Endothelial cell of umbilical vein (primary cell): ENCODE data around the gene ST6GALNAC3. TPM values are rescaled to one million over a fixed set of nuclear protein-coding genes. Genes with fewer than 3 reads are reported as not detected.

Experiments
- BruUV-seq: library from RNA; stranded (reverse); fragments of 400-500 nt; replicated peaks from 2 replicates; lab custom pipeline; 2021; lab: Mats Ljungman, UMichigan
- CTCF ChIA-PET: fragments of 300-600, 350-600 bp; sonication (Branson Sonifier 250); formaldehyde crosslinking; loops from one replicate; lab custom pipeline; 2021; ENCODE audit warnings: antibody characterized with exemption, inconsistent platforms; lab: Charles Lee
- POLR2A ChIA-PET: fragments of 300-600, 350-600 bp; sonication (Branson Sonifier 250); formaldehyde crosslinking; loops from one replicate; lab custom pipeline; 2021; ENCODE audit warnings: antibody characterized with exemption, inconsistent platforms; lab: Charles Lee
- DNase-seq: peaks from one replicate; pipeline ENCODE4 v3.0.0-alpha.2; 2011; ENCODE audit warnings: low read depth, low spot score
- FAIRE-seq: peaks from 2 replicates; lab custom pipeline; 2011; peaks lifted over from hg19 to GRCh38; lab: Jason Lieb, UNC
- H2AFZ ChIP-seq: 2 replicates; pipeline ENCODE4 v1.6.0; 2012; ENCODE audit warnings: low read depth, low read length, control low read depth, inconsistent platforms
- H3K27ac ChIP-seq: 2 replicates; pipeline ENCODE4 v1.5.1; 2011; ENCODE audit warnings: low read depth, mild to moderate bottlenecking, control low read depth, low read length, moderate library complexity; ENCODE audit not compliant: insufficient read depth
- H3K27me3 ChIP-seq, 2 experiments: 2 replicates each; pipeline versions ENCODE4 v1.6.0 to v1.6.1; 2011; ENCODE audit warnings: low read length in 2 of 2, mixed read lengths in 1 of 2; ENCODE audit not compliant: control insufficient read depth in 2 of 2, insufficient read depth in 2 of 2
- H3K36me3 ChIP-seq, 2 experiments: 2 replicates in 1 of 2; 3 replicates in 1 of 2; pipeline ENCODE4 v1.5.1; 2011; ENCODE audit warnings: low read length in 2 of 2, mild to moderate bottlenecking in 1 of 2, moderate library complexity in 1 of 2; ENCODE audit not compliant: control insufficient read depth in 2 of 2, insufficient read depth in 2 of 2; ENCODE audit errors: extremely low read depth in 1 of 2
- H3K4me1 ChIP-seq: 3 replicates; pipeline ENCODE4 v1.5.1; 2011; ENCODE audit warnings: mild to moderate bottlenecking, low read length; ENCODE audit not compliant: control insufficient read depth, insufficient read depth; ENCODE audit errors: extremely low read depth
- H3K4me2 ChIP-seq: 2 replicates; pipeline ENCODE4 v1.6.1; 2011; ENCODE audit warnings: low read length, control low read depth, mixed read lengths; ENCODE audit not compliant: insufficient read depth
- H3K4me3 ChIP-seq, 3 experiments: fragments of 200-600 bp in 1 of 3; sonication (generic), shearing (Covaris generic) in 1 of 3; replicated peaks in 1 of 3; 2 replicates each; pipeline ENCODE4 v1.5.1; 2011 to 2016; ENCODE audit warnings: control low read depth in 3 of 3, low read length in 3 of 3, mild to moderate bottlenecking in 2 of 3, inconsistent platforms in 1 of 3, low read depth in 1 of 3, moderate library complexity in 1 of 3; ENCODE audit not compliant: insufficient read depth in 1 of 3
- H3K79me2 ChIP-seq: 2 replicates; pipeline ENCODE4 v1.6.0; 2012; ENCODE audit warnings: low read length, inconsistent platforms; ENCODE audit not compliant: control insufficient read depth, insufficient read depth
- H3K9ac ChIP-seq: replicated peaks from 2 replicates; pipeline ENCODE3; 2011; ENCODE audit warnings: low read length, control low read depth; ENCODE audit not compliant: insufficient read depth; ENCODE audit errors: extremely low read depth
- H3K9me1 ChIP-seq: replicated peaks from 3 replicates; pipeline ENCODE4 v1.6.0; 2011; ENCODE audit warnings: mild to moderate bottlenecking, low read length; ENCODE audit not compliant: control insufficient read depth, insufficient read depth; ENCODE audit errors: extremely low read depth
- H3K9me3 ChIP-seq: replicated peaks from 2 replicates; pipeline ENCODE4 v1.5.1; 2012; ENCODE audit warnings: low read length, inconsistent platforms; ENCODE audit not compliant: control insufficient read depth, insufficient read depth
- H4K20me1 ChIP-seq: replicated peaks from 2 replicates; pipeline ENCODE3; 2011; ENCODE audit warnings: mild to moderate bottlenecking, low read length; ENCODE audit not compliant: control insufficient read depth, insufficient read depth; ENCODE audit errors: extremely low read depth
- CTCF ChIP-seq, 2 donors: IDR thresholded peaks; 1 replicate in 1 of 2; 2 replicates in 1 of 2; pipeline ENCODE4 v1.5.1; 2011; ENCODE audit warnings: low read length in 2 of 2, mild to moderate bottlenecking in 2 of 2, moderate library complexity in 2 of 2, control low read depth in 1 of 2, inconsistent platforms in 1 of 2, low read depth in 1 of 2; ENCODE audit not compliant: insufficient read depth in 1 of 2; ENCODE audit errors: extremely low read depth in 1 of 2
- EZH2 ChIP-seq: IDR thresholded peaks from 2 replicates; pipeline ENCODE4 v1.6.1; 2012; ENCODE audit warnings: borderline replicate concordance, low read depth, mild to moderate bottlenecking, moderate library complexity, low read length, inconsistent platforms; ENCODE audit not compliant: severe bottlenecking
- FOS ChIP-seq: IDR thresholded peaks from 2 replicates; pipeline ENCODE4 v1.6.1; 2011; ENCODE audit warnings: mild to moderate bottlenecking, low read length, moderate library complexity, borderline replicate concordance; ENCODE audit not compliant: insufficient read depth
- GATA2 ChIP-seq: IDR thresholded peaks from 2 replicates; pipeline ENCODE4 v1.7.0; 2011; ENCODE audit warnings: low read depth, mild to moderate bottlenecking, moderate library complexity, mixed read lengths, low read length; ENCODE audit not compliant: insufficient read length, insufficient read depth
- JUN ChIP-seq: IDR thresholded peaks from 2 replicates; pipeline ENCODE4 v1.6.1; 2011; ENCODE audit warnings: borderline replicate concordance, low read depth; ENCODE audit not compliant: insufficient read length, insufficient read depth
- MAX ChIP-seq: IDR thresholded peaks from 2 replicates; pipeline ENCODE4 v1.6.1; 2011; ENCODE audit not compliant: insufficient read depth, insufficient read length
- MYC ChIP-seq: IDR thresholded peaks from one replicate; pipeline ENCODE4 v1.6.1; 2011; ENCODE audit warnings: mild to moderate bottlenecking, low read depth, low read length
- POLR2A ChIP-seq: IDR thresholded peaks from 2 replicates; pipeline ENCODE4 v1.6.1; 2012; ENCODE audit warnings: low read depth, mild to moderate bottlenecking, control low read depth, low read length
- POLR2AphosphoS5 ChIP-seq: IDR thresholded peaks from 2 replicates; pipeline ENCODE4 v1.6.1; 2012; ENCODE audit warnings: low read depth, mild to moderate bottlenecking, control low read depth, low read length, moderate library complexity; ENCODE audit not compliant: insufficient read depth
- dilution Hi-C: fragments of 300-500 bp; cut with MboI; formaldehyde crosslinking; loops from one replicate; pipeline ENCODE4 v1.15.0; 2019; ENCODE audit warnings: low sequenced_read_pairs; ENCODE audit not compliant: extremely low pct_ligation_motif_present
- intact Hi-C: fragments of 100-400 bp; cut with micrococcal nuclease; formaldehyde crosslinking; loops from one replicate; pipeline ENCODE4 v1.10.0; 2022
- polyA plus RNA-seq, 4 experiments: library from polyadenylated mRNA; depleted of rRNA in 3 of 4; stranded (reverse) in 3 of 4; unstranded in 1 of 4; fragments of >200 nt; gene quantifications; 2 replicates each; pipeline versions ENCODE4 v1.2.1 to v1.2.3, GENCODE V29; 2011 to 2012; ENCODE audit warnings: missing spikeins in 1 of 4
- total RNA-seq: library from RNA; stranded (reverse); gene quantifications from 2 replicates; pipeline ENCODE4 v1.2.3, GENCODE V29; 2021

ST6GALNAC3 gene
- total and polyA plus RNA-seq, 2 donors (not counting 3 experiments of a cell fraction or from before 2014, with no cell fraction given), result 7.6 to 48.3 TPM

- POLR2A ChIA-PET, result no interaction called here
- Histone ChIP-seq H3K27me3 (no peaks in the 10 kb centered on the region), H3K4me3 (no peak overlapping the region), H3K79me2 (no peaks in the 10 kb centered on the region), H4K20me1 (no peaks in the 10 kb centered on the region), H2AFZ (no peak overlapping the region), H3K9me3 (no peaks in the 10 kb centered on the region), H3K36me3 (no peaks in the 10 kb centered on the region), H3K4me1 (peaks cover 13% of the 10 kb centered on the region), H3K9me1 (no peaks in the 10 kb centered on the region), H3K27ac (no peak overlapping the region), H3K4me2 (peak overlapping the region; percentile 22), H3K9ac (no peak overlapping the region)
- DNase-seq, result no peak
- dilution Hi-C loops (no loop called here), intact Hi-C loops (loop anchor here (10.0 kb wide), 1 partner anchor 185 kb away; the partner anchor contains the start of gene ST6GALNAC3)
- BruUV-seq, result no TSS peak
- TF ChIP-seq POLR2A (no peak), MYC (no peak), CTCF (IDR thresholded peaks at IDR 0.05; ENCODE audit: extremely low read depth in 1 of 2, insufficient read depth in 1 of 2, low read depth in 1 of 2, low read length in 2 of 2) (no peak), EZH2 (no peak), MAX (no peak), FOS (no peak), GATA2 (no peak), JUN (no peak), POLR2AphosphoS5 (no peak)
- CTCF ChIA-PET, result interaction anchor here (2.0 kb wide), 1 partner anchor 31 kb away, joined by 6 read pairs; no protein-coding TSS in a partner anchor
- FAIRE-seq, result peak; percentile 18
Observed at GRCh38 chr1:76260279-76260678, 185.7 kb downstream of the ST6GALNAC3 start.
